OCI-LY3 (cell line): ENCODE data around the gene GAB2.

ENCODE experiments used
- H2AFZ ChIP-seq: fragments of 200-600, 300-600 bp; shearing (Covaris generic); 2 replicates; pipeline ENCODE4 v1.6.0; 2014; ENCODE audit warnings: antibody characterized with exemption, low read depth, low read length
- H3K27ac ChIP-seq: fragments of 200-600, 300-600 bp; sonication (generic); 2 replicates; pipeline ENCODE4 v1.5.1; 2014; ENCODE audit warnings: mild to moderate bottlenecking, low read length, moderate library complexity, mixed read lengths
- H3K27me3 ChIP-seq: fragments of 200-600, 300-600 bp; sonication (generic); 2 replicates; pipeline ENCODE4 v1.6.1; 2014; ENCODE audit warnings: low read depth, low read length, mixed read lengths
- H3K36me3 ChIP-seq: fragments of 200-600, 300-600 bp; sonication (generic); replicated peaks from 2 replicates; pipeline ENCODE3; 2014; ENCODE audit warnings: low read depth, low read length, mixed read lengths
- H3K4me1 ChIP-seq: fragments of 300-600, 200-600 bp; sonication (generic); 2 replicates; pipeline ENCODE4 v1.6.1; 2014; ENCODE audit warnings: low read length, mixed read lengths
- H3K4me2 ChIP-seq: fragments of 200-600, 300-600 bp; sonication (generic); 2 replicates; pipeline ENCODE4 v1.6.1; 2014; ENCODE audit warnings: low read length, mixed read lengths
- H3K4me3 ChIP-seq: fragments of 300-600, 200-600 bp; sonication (generic); 2 replicates; pipeline ENCODE4 v1.5.1; 2014; ENCODE audit warnings: antibody characterized with exemption, mild to moderate bottlenecking, low read length, moderate library complexity
- H3K79me2 ChIP-seq: fragments of 300-600, 200-600 bp; shearing (Covaris generic); 2 replicates; pipeline ENCODE4 v1.6.1; 2014; ENCODE audit warnings: mild to moderate bottlenecking, low read length, mixed read lengths
- H3K9ac ChIP-seq: fragments of 300-600, 200-600 bp; shearing (Covaris generic); 2 replicates; pipeline ENCODE4 v1.6.0; 2014; ENCODE audit warnings: mild to moderate bottlenecking, low read length, moderate library complexity
- H3K9me3 ChIP-seq: fragments of 200-600, 300-600 bp; shearing (Covaris generic); 2 replicates; pipeline ENCODE4 v1.6.1; 2014; ENCODE audit warnings: low read length, mixed read lengths; ENCODE audit not compliant: insufficient read depth
- H4K20me1 ChIP-seq: fragments of 200-600, 300-600 bp; sonication (generic); 2 replicates; pipeline ENCODE4 v1.6.1; 2016; ENCODE audit warnings: low read length, mixed read lengths; ENCODE audit not compliant: insufficient read depth
- CTCF ChIP-seq: fragments of 200-600, 300-600 bp; sonication (generic); IDR thresholded peaks from 2 replicates; pipeline ENCODE4 v1.5.1; 2014; ENCODE audit warnings: antibody characterized with exemption, low read length, low read depth
- EZH2phosphoT487 ChIP-seq: fragments of 200-600 bp; shearing (Covaris generic); IDR thresholded peaks from 2 replicates; pipeline ENCODE4 v1.6.1; 2018; ENCODE audit warnings: antibody characterized with exemption, mixed run types, low read depth

Gene GAB2

GRCh38 chr11:78203184-78203583, 214.4 kb downstream of the GAB2 start:
- Histone ChIP-seq H2AFZ (no peak overlapping the region), H3K4me3 (no peak overlapping the region)

GRCh38 chr11:78202733-78203167, 214.9 kb downstream of the GAB2 start:
- Histone ChIP-seq H3K9me3 (no peaks in the 10 kb centered on the region), H3K36me3 (no peaks in the 10 kb centered on the region), H3K27me3 (no peaks in the 10 kb centered on the region), H3K9ac (no peak overlapping the region), H3K4me3 (no peak overlapping the region), H3K27ac (no peak overlapping the region), H3K79me2 (no peaks in the 10 kb centered on the region), H2AFZ (no peak overlapping the region), H3K4me2 (no peak overlapping the region), H3K4me1 (no peaks in the 10 kb centered on the region), H4K20me1 (no peaks in the 10 kb centered on the region)
- TF ChIP-seq CTCF (no peak), EZH2phosphoT487 (no peak)

More at GRCh38 chr11:78203184-78203583, 214.4 kb downstream of the GAB2 start:
- Histone ChIP-seq H3K4me1 (no peaks in the 10 kb centered on the region), H3K79me2 (no peaks in the 10 kb centered on the region), H3K27me3 (no peaks in the 10 kb centered on the region), H3K4me2 (no peak overlapping the region), H3K36me3 (no peaks in the 10 kb centered on the region), H4K20me1 (no peaks in the 10 kb centered on the region), H3K9ac (no peak overlapping the region), H3K27ac (no peak overlapping the region), H3K9me3 (no peaks in the 10 kb centered on the region)
- TF ChIP-seq CTCF (no peak), EZH2phosphoT487 (no peak)

- no peaks in the 10 kb centered on the region for H3K27me3 ChIP-seq
- no peak overlapping the region for H2AFZ ChIP-seq
- H3K4me3 ChIP-seq: no peak overlapping the region
- H3K4me2 ChIP-seq: no peak overlapping the region
- no peaks in the 10 kb centered on the region for H3K9me3 ChIP-seq
- no peak for TF ChIP-seq CTCF
- no peaks in the 10 kb centered on the region for H4K20me1 ChIP-seq
- no peak overlapping the region for H3K9ac ChIP-seq
- no peak overlapping the region for H3K27ac ChIP-seq
- no peaks in the 10 kb centered on the region for H3K36me3 ChIP-seq
- no peaks in the 10 kb centered on the region for H3K79me2 ChIP-seq
- H3K4me1 ChIP-seq: no peaks in the 10 kb centered on the region
These were observed 216.4 kb downstream of the GAB2 start for GRCh38 chr11:78201096-78201818.

- Histone ChIP-seq H3K27ac (no peak overlapping the region), H3K9ac (no peak overlapping the region), H2AFZ (no peak overlapping the region), H3K79me2 (no peaks in the 10 kb centered on the region), H3K4me1 (no peaks in the 10 kb centered on the region), H4K20me1 (no peaks in the 10 kb centered on the region), H3K27me3 (no peaks in the 10 kb centered on the region), H3K36me3 (no peaks in the 10 kb centered on the region), H3K4me2 (no peak overlapping the region), H3K9me3 (no peaks in the 10 kb centered on the region), H3K4me3 (no peak overlapping the region)
- TF ChIP-seq CTCF (no peak), EZH2phosphoT487 (no peak)
These were observed 217.1 kb downstream of the GAB2 start for GRCh38 chr11:78200553-78200952.
